ENCODE measurements around the gene MTSS2. TPM values are rescaled to one million over a fixed set of nuclear protein-coding genes. Genes with fewer than 3 reads are reported as not detected.

Gene MTSS2
- total RNA-seq, 1 donor from 2014 or later, result 38.3 TPM

DNA sequence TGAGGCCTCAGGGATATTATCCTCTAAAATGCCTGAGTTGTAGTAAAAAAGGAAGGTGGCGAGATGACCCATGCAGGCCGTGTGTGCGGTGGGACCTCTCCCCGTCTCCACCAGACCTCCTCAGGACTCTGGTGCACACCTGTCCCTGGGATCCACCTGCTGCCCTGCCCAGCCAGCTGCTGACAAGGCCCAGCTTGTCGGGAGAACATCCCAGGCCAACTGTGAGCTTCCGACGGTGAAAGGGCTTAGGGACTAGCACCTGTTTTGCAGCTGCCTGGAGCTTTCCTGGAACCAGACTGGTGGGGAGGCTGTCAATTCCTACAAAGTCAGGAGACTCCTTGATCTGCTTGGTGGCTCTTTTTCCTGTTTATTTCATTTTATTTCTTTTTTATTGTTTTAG lies 27.9 kb downstream of the MTSS2 start:
- Histone ChIP-seq H3K79me2 (ENCODE audit: insufficient read depth, low read length) (no peaks in the 10 kb centered on the region), H3K4me3 (ENCODE audit: insufficient read depth, low read depth, low read length) (no peak overlapping the region)
- H3K9me3 Mint-ChIP-seq (ENCODE audit: unreplicated experiment), result no peaks in the 10 kb centered on the region

DNA sequence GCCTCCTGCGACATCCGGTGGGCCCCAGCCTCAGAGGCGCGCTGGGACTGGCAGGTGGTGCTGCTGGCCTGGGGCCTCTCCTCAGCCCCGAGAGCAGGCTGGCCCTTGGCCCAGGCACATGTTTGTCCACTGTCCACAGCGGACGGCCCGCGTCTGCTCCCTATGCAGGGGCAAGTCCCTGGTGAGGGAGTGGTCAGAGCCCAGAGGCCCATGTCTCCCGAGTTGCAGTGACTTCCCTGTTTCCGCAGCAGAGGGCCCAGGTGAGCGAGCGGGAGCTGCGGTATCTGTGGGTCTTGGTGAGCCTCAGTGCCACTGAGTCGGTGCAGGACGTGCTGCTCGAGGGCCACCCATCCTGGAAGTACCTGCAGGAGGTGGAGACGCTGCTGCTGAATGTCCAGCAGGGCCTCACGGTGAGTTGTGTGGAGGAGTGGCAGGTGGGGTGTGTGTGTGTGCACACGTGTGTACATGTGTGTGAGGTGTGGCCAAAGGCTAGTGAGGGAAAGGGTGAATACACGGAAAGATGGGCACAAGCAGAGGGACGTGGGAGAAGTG lies 29.1 kb downstream of the MTSS2 start:
- no peaks in the 10 kb centered on the region for H3K36me3 ChIP-seq (ENCODE audit: insufficient read depth, low read length)
- no peaks in the 10 kb centered on the region for H3K9me3 Mint-ChIP-seq (ENCODE audit: unreplicated experiment)
- no peaks in the 10 kb centered on the region for H3K27me3 ChIP-seq (ENCODE audit: insufficient read depth, low read length)
- TF ChIP-seq, protein P1, sequence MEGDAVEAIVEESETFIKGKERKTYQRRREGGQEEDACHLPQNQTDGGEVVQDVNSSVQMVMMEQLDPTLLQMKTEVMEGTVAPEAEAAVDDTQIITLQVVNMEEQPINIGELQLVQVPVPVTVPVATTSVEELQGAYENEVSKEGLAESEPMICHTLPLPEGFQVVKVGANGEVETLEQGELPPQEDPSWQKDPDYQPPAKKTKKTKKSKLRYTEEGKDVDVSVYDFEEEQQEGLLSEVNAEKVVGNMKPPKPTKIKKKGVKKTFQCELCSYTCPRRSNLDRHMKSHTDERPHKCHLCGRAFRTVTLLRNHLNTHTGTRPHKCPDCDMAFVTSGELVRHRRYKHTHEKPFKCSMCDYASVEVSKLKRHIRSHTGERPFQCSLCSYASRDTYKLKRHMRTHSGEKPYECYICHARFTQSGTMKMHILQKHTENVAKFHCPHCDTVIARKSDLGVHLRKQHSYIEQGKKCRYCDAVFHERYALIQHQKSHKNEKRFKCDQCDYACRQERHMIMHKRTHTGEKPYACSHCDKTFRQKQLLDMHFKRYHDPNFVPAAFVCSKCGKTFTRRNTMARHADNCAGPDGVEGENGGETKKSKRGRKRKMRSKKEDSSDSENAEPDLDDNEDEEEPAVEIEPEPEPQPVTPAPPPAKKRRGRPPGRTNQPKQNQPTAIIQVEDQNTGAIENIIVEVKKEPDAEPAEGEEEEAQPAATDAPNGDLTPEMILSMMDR (IDR thresholded peaks at IDR 0.05; ENCODE audit: insufficient read depth, low read depth, low read length), result no peak
- DNase-seq (ENCODE audit: low read depth) (no peak), FAIRE-seq (no peak)
- H3K9ac ChIP-seq (ENCODE audit: low read length), result no peak overlapping the region
- H3K27me3 Mint-ChIP-seq (ENCODE audit: low read depth, unreplicated experiment), result peaks cover 7% of the 10 kb centered on the region
- peaks cover 5% of the 10 kb centered on the region for H4K20me1 ChIP-seq (ENCODE audit: insufficient read depth, low read length)
- H3K79me2 ChIP-seq (ENCODE audit: insufficient read depth, low read length), result no peaks in the 10 kb centered on the region
- H3K4me3 ChIP-seq (ENCODE audit: insufficient read depth, low read depth, low read length), result no peak overlapping the region
- peaks cover 4% of the 10 kb centered on the region for H3K4me1 Mint-ChIP-seq (ENCODE audit: low read depth, unreplicated experiment)
- H3K36me3 Mint-ChIP-seq (ENCODE audit: low read depth, unreplicated experiment), result no peaks in the 10 kb centered on the region
- H2AFZ ChIP-seq (ENCODE audit: low read depth, low read length), result no peak overlapping the region
- H3K27ac Mint-ChIP-seq (ENCODE audit: unreplicated experiment), result no peak overlapping the region
- no peak overlapping the region for H3K27ac ChIP-seq (ENCODE audit: low read depth, low read length)
- H3K9me3 ChIP-seq (ENCODE audit: insufficient read depth, low read depth, low read length), result no peaks in the 10 kb centered on the region
- peaks cover 5% of the 10 kb centered on the region for H3K4me1 ChIP-seq (ENCODE audit: insufficient read depth, low read length)
- H3K4me2 ChIP-seq (ENCODE audit: low read length), result no peak overlapping the region
- no peak overlapping the region for H3K4me3 Mint-ChIP-seq (ENCODE audit: unreplicated experiment)

More for the DNA sequence above, 27.9 kb downstream of the MTSS2 start:
- H3K27me3 ChIP-seq (ENCODE audit: insufficient read depth, low read length), result no peaks in the 10 kb centered on the region
- H2AFZ ChIP-seq (ENCODE audit: low read depth, low read length), result no peak overlapping the region
- peaks cover 6% of the 10 kb centered on the region for H3K4me1 Mint-ChIP-seq (ENCODE audit: low read depth, unreplicated experiment)
- H3K36me3 ChIP-seq (ENCODE audit: insufficient read depth, low read length), result no peaks in the 10 kb centered on the region
- peaks cover 9% of the 10 kb centered on the region for H3K4me1 ChIP-seq (ENCODE audit: insufficient read depth, low read length)
- no peaks in the 10 kb centered on the region for H3K36me3 Mint-ChIP-seq (ENCODE audit: low read depth, unreplicated experiment)
- no peak overlapping the region for H3K4me2 ChIP-seq (ENCODE audit: low read length)
- no peak for TF ChIP-seq EZH2 (IDR thresholded peaks at IDR 0.05; ENCODE audit: insufficient read depth, low read length)
- FAIRE-seq, result no peak
- no peak overlapping the region for H3K27ac ChIP-seq (ENCODE audit: low read depth, low read length)
- H3K9ac ChIP-seq (ENCODE audit: low read length), result no peak overlapping the region
- no peak overlapping the region for H3K4me3 Mint-ChIP-seq (ENCODE audit: unreplicated experiment)
- no peak overlapping the region for H3K27ac Mint-ChIP-seq (ENCODE audit: unreplicated experiment)
- H4K20me1 ChIP-seq (ENCODE audit: insufficient read depth, low read length), result peaks cover 13% of the 10 kb centered on the region
- no peak for DNase-seq (ENCODE audit: low read depth)
- no peaks in the 10 kb centered on the region for H3K9me3 ChIP-seq (ENCODE audit: insufficient read depth, low read depth, low read length)
- H3K27me3 Mint-ChIP-seq (ENCODE audit: low read depth, unreplicated experiment), result peaks cover 7% of the 10 kb centered on the region

DNA sequence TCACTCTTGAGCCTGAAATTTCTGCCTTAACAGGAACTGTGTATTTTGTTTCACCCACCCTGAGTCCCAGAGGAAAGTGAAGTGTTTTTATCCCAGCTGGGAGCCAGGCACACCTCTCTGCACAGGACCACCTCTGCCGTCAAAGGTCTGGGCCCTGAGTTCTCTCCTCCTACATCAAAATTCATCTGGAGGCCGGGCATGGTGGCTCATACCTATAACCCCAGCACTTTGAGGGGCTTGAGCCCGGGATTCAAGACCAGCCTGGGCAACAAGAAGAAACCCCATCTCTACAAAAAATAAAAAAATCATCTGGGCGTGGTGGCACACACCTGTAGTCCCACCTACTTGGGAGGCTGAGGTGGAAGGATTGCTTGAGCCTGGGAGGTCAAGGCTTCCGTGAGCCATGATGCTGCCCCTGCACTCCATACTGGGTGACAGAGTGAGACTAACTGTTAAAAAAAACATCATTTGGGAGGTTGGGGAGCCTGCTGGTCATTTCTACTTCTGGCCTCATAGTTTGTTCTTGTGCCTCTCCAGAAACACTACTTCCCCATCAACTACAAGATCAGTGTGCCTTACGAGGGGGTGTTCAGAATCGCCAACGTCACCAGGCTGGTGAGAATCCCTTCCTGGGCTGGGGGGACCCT lies 29.7 kb downstream of the MTSS2 start:
- no peak overlapping the region for H2AFZ ChIP-seq (ENCODE audit: low read depth, low read length)
- no peak for FAIRE-seq
- no peaks in the 10 kb centered on the region for H3K9me3 Mint-ChIP-seq (ENCODE audit: unreplicated experiment)

More for the DNA sequence above, 29.7 kb downstream of the MTSS2 start:
- H3K4me1 Mint-ChIP-seq (ENCODE audit: low read depth, unreplicated experiment), result peaks cover 8% of the 10 kb centered on the region
- no peak for TF ChIP-seq EZH2 (IDR thresholded peaks at IDR 0.05; ENCODE audit: insufficient read depth, low read length)
- TF ChIP-seq, protein P1 (IDR thresholded peaks at IDR 0.05; ENCODE audit: insufficient read depth, low read depth, low read length), result no peak
- no peaks in the 10 kb centered on the region for H3K27me3 ChIP-seq (ENCODE audit: insufficient read depth, low read length)
- H3K4me1 ChIP-seq (ENCODE audit: insufficient read depth, low read length), result peaks cover 11% of the 10 kb centered on the region
- no peak for DNase-seq (ENCODE audit: low read depth)
- no peaks in the 10 kb centered on the region for H3K9me3 ChIP-seq (ENCODE audit: insufficient read depth, low read depth, low read length)
- no peak overlapping the region for H3K27ac ChIP-seq (ENCODE audit: low read depth, low read length)
- no peak overlapping the region for H3K27ac Mint-ChIP-seq (ENCODE audit: unreplicated experiment)
- H3K79me2 ChIP-seq (ENCODE audit: insufficient read depth, low read length), result no peaks in the 10 kb centered on the region
- no peaks in the 10 kb centered on the region for H3K36me3 Mint-ChIP-seq (ENCODE audit: low read depth, unreplicated experiment)
- H3K27me3 Mint-ChIP-seq (ENCODE audit: low read depth, unreplicated experiment), result peaks cover 7% of the 10 kb centered on the region
- H3K36me3 ChIP-seq (ENCODE audit: insufficient read depth, low read length), result no peaks in the 10 kb centered on the region
- H3K4me3 ChIP-seq (ENCODE audit: insufficient read depth, low read depth, low read length), result no peak overlapping the region
- no peak overlapping the region for H3K4me3 Mint-ChIP-seq (ENCODE audit: unreplicated experiment)
- H4K20me1 ChIP-seq (ENCODE audit: insufficient read depth, low read length), result no peaks in the 10 kb centered on the region
- H3K9ac ChIP-seq (ENCODE audit: low read length), result no peak overlapping the region
- no peak overlapping the region for H3K4me2 ChIP-seq (ENCODE audit: low read length)
